Measurements from ENCODE around the gene REC8. TPM values are rescaled to one million over a fixed set of nuclear protein-coding genes. Genes with fewer than 3 reads are reported as not detected.

Gene REC8
- total RNA-seq, 2 experiments from 2014 or later = 27.5 to 31.3 TPM

- ChIA-PET POLR2A (no interaction called here), CTCF (interaction anchor here (0.6 to 1.4 kb wide), 2 partner anchors 84 to 129 kb away, joined by 4 read pairs; no protein-coding TSS in a partner anchor)
Observed at GRCh38 chr14:24224618-24225071, 52.8 kb downstream of the REC8 start.

DNA sequence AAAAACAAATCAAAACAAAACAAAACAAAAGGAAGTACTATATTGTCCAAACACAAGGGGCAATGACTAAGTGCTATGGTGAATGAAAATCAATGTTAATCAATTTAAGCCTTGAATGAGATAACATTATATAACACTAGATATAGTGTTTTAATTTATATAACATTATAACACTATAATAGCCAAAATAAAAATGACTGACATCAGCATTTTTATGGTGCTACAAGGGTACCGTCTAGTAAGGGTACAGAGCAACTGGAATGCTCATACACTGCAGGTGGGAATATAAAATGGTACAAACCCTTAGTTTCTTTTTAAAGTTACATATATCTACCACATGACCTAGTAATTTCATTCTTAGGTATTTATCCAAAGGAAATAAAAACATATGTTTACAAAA is 54.6 kb downstream of the REC8 start:
- POLR2A ChIA-PET = no interaction called here
- CTCF ChIA-PET = interaction anchor here (0.7 kb wide), 1 partner anchor 20 kb away, joined by 4 read pairs; no protein-coding TSS in a partner anchor

- POLR2A ChIA-PET = interaction anchor here (0.6 to 0.7 kb wide), 2 partner anchors 9 to 43 kb away, joined by 5 to 7 read pairs; partner anchors contain the start of gene RABGGTA
- CTCF ChIA-PET = interaction anchor here (0.6 to 0.9 kb wide), 3 partner anchors 13 to 203 kb away, joined by 3 to 5 read pairs (median 4); partner anchors contain the start of gene MDP1
Observed at GRCh38 chr14:24228902-24229301, 57.0 kb downstream of the REC8 start.

Other genes starting within 250 kb of the REC8 start
- 10 to 100 TPM; 20.8 to 22.5 TPM for gene DHRS4, start 218.3 kb upstream of the REC8 start, total RNA-seq
- gene DHRS4L2, start 183.2 kb upstream of the REC8 start, total RNA-seq = 10 to 100 TPM; 19.8 to 21.6 TPM
- gene CARMIL3, start 120.1 kb upstream of the REC8 start, total RNA-seq = 1 to 10 TPM; 1.2 to 1.5 TPM
- not detected for gene CPNE6, start 100.5 kb upstream of the REC8 start, total RNA-seq
- 100 to 1,000 TPM; 118 to 125 TPM for gene PCK2, start 77.8 kb upstream of the REC8 start, total RNA-seq
- gene DCAF11, start 57.3 kb upstream of the REC8 start, total RNA-seq = 10 to 100 TPM; 60.3 to 69.1 TPM
- gene NRL, start 57.1 kb upstream of the REC8 start, total RNA-seq = 1 to 10 TPM; 1.1 to 1.7 TPM
- gene FITM1, start 41.4 kb upstream of the REC8 start, total RNA-seq = under 1 TPM; 0.31 to 0.46 TPM
- gene PSME1, start 35.9 kb upstream of the REC8 start, total RNA-seq = 100 to 1,000 TPM; 334 to 335 TPM
- gene EMC9, start 30.5 kb upstream of the REC8 start, total RNA-seq = 10 to 100 TPM; 38.5 to 38.9 TPM
- gene PSME2, start 25.5 kb upstream of the REC8 start, total RNA-seq = 100 to 1,000 TPM; 381 to 388 TPM
- gene RNF31, start 24.6 kb upstream of the REC8 start, total RNA-seq = 10 to 100 TPM; 75.5 to 80.8 TPM
- 10 to 100 TPM; 52.4 to 54.5 TPM for gene IRF9, start 10.8 kb upstream of the REC8 start, total RNA-seq
- gene IPO4, start 16.7 kb downstream of the REC8 start, total RNA-seq = 100 to 1,000 TPM; 166 to 168 TPM
- gene TM9SF1, start 23.4 kb downstream of the REC8 start, total RNA-seq = 10 to 100 TPM; 30.6 to 30.7 TPM
- under 1 TPM; 0.27 TPM for gene TSSK4, start 33.6 kb downstream of the REC8 start, total RNA-seq
- 10 to 100 TPM; 73.7 to 75.8 TPM for gene CHMP4A, start 41.4 kb downstream of the REC8 start, total RNA-seq
- 10 to 100 TPM; 14.9 to 17.4 TPM for gene MDP1, start 44.0 kb downstream of the REC8 start, total RNA-seq
- 100 to 1,000 TPM; 220 to 231 TPM for gene NEDD8, start 60.3 kb downstream of the REC8 start, total RNA-seq
- gene GMPR2, start 60.8 kb downstream of the REC8 start, total RNA-seq = 10 to 100 TPM; 39.9 to 45.7 TPM
- gene TINF2, start 70.5 kb downstream of the REC8 start, total RNA-seq = 10 to 100 TPM; 82.1 to 93.1 TPM
- 1 to 10 TPM; 2.6 to 3.2 TPM for gene TGM1, start 91.1 kb downstream of the REC8 start, total RNA-seq
- gene RABGGTA, start 99.5 kb downstream of the REC8 start, total RNA-seq = 10 to 100 TPM; 33.0 to 37.9 TPM
- gene DHRS1, start 127.7 kb downstream of the REC8 start, total RNA-seq = 1 to 10 TPM; 7.8 to 9.0 TPM
- 10 to 100 TPM; 46.1 to 49.3 TPM for gene NOP9, start 127.8 kb downstream of the REC8 start, total RNA-seq
- 10 to 100 TPM; 14.2 to 14.4 TPM for gene CIDEB, start 135.9 kb downstream of the REC8 start, total RNA-seq
- gene LTB4R2, start 138.1 kb downstream of the REC8 start, total RNA-seq = 10 to 100 TPM in 1 of 2 experiments, 1 to 10 TPM in 1; 9.3 to 10.4 TPM
- gene LTB4R, start 139.4 kb downstream of the REC8 start, total RNA-seq = 10 to 100 TPM; 12.5 to 13.7 TPM
- gene ADCY4, start 163.0 kb downstream of the REC8 start, total RNA-seq = 1 to 10 TPM in 1 of 2 experiments, under 1 TPM in 1; 0.78 to 1.3 TPM
- 1 to 10 TPM; 8.2 to 9.7 TPM for gene RIPK3, start 167.9 kb downstream of the REC8 start, total RNA-seq
- under 1 TPM; 0.78 to 0.93 TPM for gene NFATC4, start 196.1 kb downstream of the REC8 start, total RNA-seq
- gene NYNRIN, start 226.9 kb downstream of the REC8 start, total RNA-seq = under 1 TPM; 0.06 TPM